GM21526 (cell line): Measurements from ENCODE around the gene HTR3D.
"Not testable (repeated sequence)": the region's sequence is repeated elsewhere in the genome, so short reads cannot be mapped to it uniquely, and the experiment has no call there.

ENCODE experiments used
- ATAC-seq: cut with Tn5 transposase; IDR thresholded peaks from one replicate; pipeline ENCODE4 v1.9.1; 2021; ENCODE audit warnings: moderate library complexity; ENCODE audit not compliant: unreplicated experiment, low FRiP score

HTR3D gene

DNA sequence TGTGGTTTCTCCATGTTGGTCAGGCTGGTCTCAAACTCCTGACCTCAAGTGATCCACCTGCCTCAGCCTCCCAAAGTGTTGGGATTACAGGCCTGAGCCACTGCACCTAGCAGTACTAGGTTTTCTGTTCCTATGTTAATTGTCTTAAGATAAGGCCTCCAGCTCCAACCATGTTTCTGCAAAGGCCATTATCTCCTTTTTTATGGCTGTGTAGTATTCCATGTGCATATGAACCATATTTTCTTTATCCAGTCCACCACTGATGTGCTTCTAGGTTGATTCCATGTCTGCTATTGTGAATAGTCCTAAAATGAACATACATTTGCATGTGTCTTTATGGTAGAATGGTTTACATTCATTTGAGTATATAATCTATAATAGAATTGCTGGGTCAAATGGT lies 31.1 kb downstream of the HTR3D start:
- no peak for ATAC-seq

DNA sequence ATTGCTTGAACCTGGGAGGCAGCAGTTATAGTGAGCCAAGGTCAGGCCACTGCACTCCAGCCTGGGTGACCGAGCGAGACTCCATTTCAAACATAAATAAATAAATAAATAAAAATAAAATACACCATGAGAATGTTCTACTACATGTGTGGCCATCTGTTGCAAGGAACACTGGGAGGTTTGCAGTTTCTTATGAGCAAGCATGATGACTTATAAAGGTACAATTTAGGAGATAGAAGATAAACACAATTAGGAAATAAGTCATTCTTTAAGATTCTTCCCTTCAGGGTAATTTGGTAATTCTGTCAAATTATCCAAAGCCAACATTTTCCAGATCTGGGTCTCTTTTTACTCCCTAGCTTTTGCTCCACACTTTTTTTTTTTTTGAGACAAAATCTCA lies 34.7 kb downstream of the HTR3D start:
- ATAC-seq = no peak

DNA sequence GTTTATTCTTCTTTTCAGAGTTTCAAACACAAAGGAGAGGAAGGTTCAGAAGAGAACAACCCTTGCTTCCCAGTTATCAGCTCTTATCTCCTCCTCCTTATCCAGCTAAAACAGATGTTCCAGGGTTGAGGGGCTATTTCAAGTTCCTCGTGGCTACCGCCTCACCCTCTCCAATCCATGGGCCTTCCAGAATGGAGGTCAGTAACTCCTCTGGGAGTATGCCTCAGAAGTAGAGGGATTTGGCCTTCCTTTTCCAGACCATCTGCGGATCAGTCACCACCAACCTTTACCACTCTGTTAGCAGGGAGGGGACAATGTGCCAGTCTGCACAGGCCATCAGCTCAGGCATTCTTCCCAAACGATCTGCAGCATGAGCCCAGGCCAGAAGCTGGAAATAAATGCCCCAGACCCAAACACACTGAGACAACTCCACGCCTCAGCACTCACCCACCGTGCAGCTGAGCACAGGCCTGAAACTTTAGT lies 36.1 kb downstream of the HTR3D start:
- no peak for ATAC-seq

DNA sequence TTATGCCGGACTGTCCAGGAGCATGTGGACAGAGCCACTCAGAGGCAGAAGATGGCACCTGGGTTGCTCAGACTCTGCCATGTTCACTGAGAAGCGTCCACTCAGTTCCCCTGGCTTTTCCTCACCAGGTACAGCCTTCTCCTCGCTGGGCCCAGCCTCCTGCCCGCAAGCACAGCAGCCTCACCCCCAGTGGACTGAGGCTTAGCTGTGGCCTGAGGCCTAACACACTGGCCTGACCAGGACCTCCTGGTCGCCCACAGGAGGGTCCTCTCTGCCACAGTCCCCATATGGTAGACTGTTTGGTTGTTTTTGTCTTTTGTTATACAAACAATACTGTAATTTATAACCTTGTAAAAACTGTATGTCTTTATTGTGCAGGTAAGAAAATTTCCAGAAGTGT lies 36.8 kb downstream of the HTR3D start:
- ATAC-seq = no peak

DNA sequence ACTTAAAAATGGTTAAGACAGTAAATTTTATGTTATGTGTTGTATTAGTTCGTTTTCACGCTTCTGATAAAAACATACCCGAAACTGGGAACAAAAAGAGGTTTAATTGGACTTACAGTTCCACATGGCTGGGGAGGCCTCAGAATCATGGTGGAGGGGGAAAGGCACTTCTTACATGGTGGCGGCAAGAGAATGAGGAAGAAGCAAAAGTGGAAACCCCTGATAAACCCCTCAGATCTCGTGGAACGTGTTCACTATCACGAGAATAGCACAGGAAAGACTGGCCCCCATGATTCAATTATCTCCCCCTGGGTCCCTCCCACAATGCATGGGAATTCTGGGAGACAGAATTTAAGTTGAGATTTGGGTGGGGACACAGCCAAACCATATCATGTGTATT lies 39.6 kb downstream of the HTR3D start:
- not testable (repeated sequence) for ATAC-seq

DNA sequence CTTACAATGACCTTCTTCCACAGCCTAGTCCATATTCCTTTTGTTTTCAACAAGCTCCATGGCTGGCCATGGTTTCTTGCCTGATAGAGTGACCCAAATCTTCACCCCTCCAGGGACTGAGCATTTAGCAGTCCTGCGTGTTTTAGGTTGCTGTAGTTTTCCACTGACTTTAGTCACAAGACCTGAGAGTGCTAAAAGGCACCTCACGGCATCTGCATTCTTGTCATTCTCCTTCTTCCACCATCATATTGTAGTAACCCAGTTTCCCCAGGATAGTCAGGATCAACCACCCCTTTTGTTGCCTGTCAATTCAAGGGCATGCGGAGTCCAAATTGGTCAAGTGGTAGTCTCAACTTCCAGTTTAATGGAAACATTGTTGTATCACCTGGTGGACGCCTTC lies 42.1 kb downstream of the HTR3D start:
- no peak for ATAC-seq

DNA sequence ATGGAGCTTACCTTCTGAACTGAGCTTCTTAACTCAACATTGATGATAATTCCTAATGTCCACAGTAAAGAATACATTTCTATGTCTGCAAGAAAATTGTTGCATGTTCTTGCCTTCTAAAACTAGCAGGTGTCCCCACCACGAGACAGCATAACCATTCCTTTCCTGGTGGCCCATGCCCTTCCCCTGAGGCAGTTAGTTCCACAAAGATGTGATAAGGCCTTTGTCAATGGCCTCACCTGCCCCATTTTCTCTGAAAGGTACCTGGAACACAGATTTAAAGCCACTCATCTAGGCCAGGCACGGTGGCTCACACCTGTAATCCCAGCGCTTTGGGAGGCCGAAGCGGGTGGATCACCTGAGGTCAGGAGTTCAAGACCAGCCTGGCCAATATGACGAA lies 44.4 kb downstream of the HTR3D start:
- ATAC-seq = no peak

DNA sequence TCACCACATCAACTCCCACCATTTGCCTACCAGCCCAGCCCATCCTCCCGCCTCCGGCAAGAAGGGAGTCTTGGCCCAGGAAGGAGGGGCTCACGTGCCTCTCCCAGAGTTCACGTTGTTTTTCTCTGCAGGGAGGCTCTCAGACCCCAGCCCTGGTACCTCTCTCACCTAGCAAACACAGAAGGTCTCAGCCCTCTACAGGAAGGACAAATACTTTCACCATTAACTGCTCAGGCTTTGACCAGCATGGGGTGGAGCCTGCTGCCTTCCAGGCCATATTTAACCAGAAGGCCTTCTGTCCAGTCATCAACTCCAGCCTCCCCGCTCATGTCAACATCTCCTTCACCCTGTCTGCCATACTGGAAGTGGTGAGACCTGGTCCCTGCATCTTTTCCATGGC lies 46.3 kb downstream of the HTR3D start:
- ATAC-seq = no peak

DNA sequence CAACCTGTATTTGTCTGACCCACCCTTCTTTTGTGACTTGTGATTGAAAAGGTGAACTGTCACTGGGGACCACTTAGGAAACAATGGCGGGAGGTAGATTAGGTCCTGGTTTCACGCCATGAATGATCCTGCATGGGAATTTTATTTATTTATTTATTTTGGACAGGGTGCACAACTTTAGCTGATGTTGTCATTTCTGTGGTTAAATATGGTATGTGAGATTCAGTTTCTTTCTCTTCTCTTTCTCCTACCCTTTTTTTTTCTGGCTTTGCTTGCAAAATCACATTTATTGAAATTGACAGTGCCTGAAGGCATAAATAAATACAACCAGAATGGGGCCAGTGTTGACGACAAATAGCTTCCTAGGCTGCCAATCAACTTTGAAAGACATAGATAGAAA lies 47.3 kb downstream of the HTR3D start:
- ATAC-seq = no peak

DNA sequence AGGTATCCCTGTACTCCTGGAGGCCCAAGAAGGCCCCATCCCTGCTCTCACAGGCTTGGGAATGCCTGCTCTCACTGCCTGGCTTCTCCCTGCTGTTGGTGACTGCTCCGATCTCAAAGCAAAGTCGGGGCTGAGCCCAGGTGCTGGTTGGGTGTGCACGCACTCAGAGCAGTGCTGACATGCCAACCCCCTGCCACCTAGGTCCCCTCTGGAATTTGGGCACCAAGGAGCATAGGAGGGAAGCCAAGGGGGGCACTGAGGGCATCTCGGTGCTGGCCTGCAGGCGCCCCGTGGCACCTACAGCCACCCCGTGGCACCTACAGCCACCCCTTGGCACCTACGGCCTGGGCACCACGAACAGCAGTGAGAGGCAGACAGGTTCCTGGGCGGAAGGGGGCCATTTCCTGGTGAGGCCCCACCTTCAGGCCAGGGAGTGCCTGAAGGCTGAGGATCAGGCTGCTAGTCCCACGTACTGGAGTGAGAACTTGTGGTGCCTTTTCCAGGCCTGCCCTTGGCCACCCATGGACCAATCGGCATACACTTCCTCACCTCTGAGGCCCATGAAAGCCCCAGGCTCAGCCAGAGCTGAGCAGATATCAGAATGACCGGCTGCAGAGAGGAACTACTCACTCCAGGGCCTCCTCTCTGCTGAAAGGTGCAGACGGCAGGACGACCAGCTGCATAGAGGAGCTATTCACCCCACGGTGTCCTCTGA lies 49.7 kb downstream of the HTR3D start:
- no peak for ATAC-seq

DNA sequence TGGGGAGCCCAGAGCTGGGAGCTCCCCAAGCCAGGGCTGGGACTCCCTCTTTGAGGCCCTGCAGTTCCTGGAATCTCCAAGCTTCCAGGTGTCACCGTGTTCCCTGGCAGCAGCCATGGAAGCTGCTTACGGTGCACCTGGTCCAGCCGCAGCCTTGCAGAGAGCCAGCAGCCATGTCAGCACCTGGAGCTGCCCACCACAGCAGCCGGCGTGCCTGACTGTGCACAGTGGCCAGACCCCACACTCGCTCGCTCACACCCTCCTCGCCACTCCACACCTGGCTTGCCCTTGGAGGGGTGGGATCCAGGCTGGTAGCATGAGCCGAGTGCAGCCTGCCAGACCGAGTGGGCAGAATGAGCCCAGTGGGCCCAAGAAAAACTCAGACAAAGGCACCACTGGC lies 50.5 kb downstream of the HTR3D start:
- no peak for ATAC-seq

DNA sequence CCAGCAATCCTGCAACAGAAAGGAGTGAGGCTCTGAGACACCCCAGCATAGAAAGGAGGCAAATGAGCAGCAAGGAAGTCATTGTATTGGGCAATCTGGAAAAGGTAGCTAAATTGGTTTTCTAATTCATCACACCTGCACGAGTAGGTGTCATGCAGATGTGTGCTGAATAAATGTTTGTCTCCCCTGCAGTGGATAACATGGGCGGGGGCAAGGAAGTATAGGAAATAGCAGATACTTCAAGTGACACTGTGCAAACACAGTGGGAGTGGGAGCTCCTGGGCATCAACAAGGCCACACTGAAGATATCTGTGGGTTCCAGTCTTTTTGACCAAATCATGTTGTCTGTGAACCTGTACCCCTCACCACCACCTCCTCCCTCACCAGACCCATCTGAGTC lies 50.9 kb downstream of the HTR3D start:
- no peak for ATAC-seq

DNA sequence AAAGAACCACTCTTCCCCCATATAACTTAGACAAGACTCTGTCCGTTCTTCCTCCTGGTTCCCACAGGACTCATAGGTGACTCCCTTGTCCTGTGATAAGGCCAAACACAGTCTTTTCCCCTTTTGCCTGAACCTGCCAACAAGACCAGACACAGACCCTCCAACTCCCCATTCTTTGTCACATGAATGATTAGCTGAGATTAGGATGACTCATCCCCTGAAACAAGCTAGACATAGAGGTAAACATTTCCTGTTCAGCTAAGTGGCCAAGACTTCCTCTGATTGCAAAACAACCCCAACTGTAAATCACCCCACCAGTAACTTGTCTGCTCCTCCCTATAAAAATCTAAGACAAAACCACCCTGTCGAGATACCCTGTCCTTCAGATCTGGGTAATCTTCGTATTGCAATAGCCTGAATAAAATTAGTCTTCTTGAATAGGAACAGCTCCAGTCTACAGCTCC lies 53.9 kb downstream of the HTR3D start:
- no peak for ATAC-seq
